ENCODE results near the gene LPAR3.

- TF ChIP-seq, protein P1, sequence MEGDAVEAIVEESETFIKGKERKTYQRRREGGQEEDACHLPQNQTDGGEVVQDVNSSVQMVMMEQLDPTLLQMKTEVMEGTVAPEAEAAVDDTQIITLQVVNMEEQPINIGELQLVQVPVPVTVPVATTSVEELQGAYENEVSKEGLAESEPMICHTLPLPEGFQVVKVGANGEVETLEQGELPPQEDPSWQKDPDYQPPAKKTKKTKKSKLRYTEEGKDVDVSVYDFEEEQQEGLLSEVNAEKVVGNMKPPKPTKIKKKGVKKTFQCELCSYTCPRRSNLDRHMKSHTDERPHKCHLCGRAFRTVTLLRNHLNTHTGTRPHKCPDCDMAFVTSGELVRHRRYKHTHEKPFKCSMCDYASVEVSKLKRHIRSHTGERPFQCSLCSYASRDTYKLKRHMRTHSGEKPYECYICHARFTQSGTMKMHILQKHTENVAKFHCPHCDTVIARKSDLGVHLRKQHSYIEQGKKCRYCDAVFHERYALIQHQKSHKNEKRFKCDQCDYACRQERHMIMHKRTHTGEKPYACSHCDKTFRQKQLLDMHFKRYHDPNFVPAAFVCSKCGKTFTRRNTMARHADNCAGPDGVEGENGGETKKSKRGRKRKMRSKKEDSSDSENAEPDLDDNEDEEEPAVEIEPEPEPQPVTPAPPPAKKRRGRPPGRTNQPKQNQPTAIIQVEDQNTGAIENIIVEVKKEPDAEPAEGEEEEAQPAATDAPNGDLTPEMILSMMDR (conservative IDR thresholded peaks at IDR 0.05): no peak
- TF ChIP-seq ZFX (IDR thresholded peaks at IDR 0.05): no peak
Observed at GRCh38 chr1:84869720-84870119, 23.3 kb downstream of the LPAR3 start.
